Pancreas (tissue), 10 donors: ENCODE data around the gene ATRX. TPM values are rescaled to one million over a fixed set of nuclear protein-coding genes. Genes with fewer than 3 reads are reported as not detected.
A peak's percentile ranks its signal among the peaks of the same experiment; 100 is the strongest.
"Not testable (repeated sequence)": the region's sequence is repeated elsewhere in the genome, so short reads cannot be mapped to it uniquely, and the experiment has no call there.

Source experiments
- ATAC-seq, 4 donors: fragments of 200-7000 bp; cut with Tn5 transposase; one replicate each; pipeline versions ENCODE4 v1.8.0 to v1.9.1; 2020; ENCODE audit warnings: mild to moderate bottlenecking in 4 of 4, moderate library complexity in 4 of 4
- DNase-seq, 6 donors: peaks; one replicate each; pipeline ENCODE4 v3.0.0-alpha.2; 2020
- FAIRE-seq: peaks from 2 replicates; lab custom pipeline; 2012; peaks lifted over from hg19 to GRCh38; lab: Jason Lieb, UNC
- H3K27ac ChIP-seq, 4 donors: fragments of 200-600 bp; sonication (generic); 1 replicate in 3 of 4; 2 replicates in 1 of 4; pipeline versions ENCODE4 v1.5.0 to v1.8.0; 2020
- H3K27me3 ChIP-seq, 4 donors: fragments of 200-600 bp; one replicate each; pipeline ENCODE4 v1.8.0; 2021
- H3K36me3 ChIP-seq, 3 donors: fragments of 200-600 bp; sonication (generic) in 1 of 3; one replicate each; pipeline versions ENCODE4 v1.5.0 to v1.8.0; 2020 to 2021
- H3K4me1 ChIP-seq, 3 donors: fragments of 200-600 bp; one replicate each; pipeline ENCODE4 v1.8.0; 2021
- H3K4me3 ChIP-seq, 4 donors: fragments of 200-600 bp; sonication (generic) in 2 of 4; one replicate each; pipeline versions ENCODE4 v1.5.0 to v1.8.0; 2020 to 2021
- H3K9me3 ChIP-seq, 4 donors: fragments of 200-600 bp; one replicate each; pipeline ENCODE4 v1.8.0; 2021
- CTCF ChIP-seq, 4 donors: fragments of 200-600 bp; sonication (generic) in 3 of 4; IDR thresholded peaks; one replicate each; pipeline versions ENCODE4 v1.5.0 to v1.8.0; 2021; ENCODE audit warnings: antibody characterized with exemption in 4 of 4
- WGBS, 2 donors: extraction: QIAGEN DNeasy Blood & Tissue Kit; methylation state at CpG; one replicate each; pipeline ENCODE4 v1.1.7; 2013; 5-methylcytosine and 5-hydroxymethylcytosine counted together
- intact Hi-C, 3 donors: fragments of 100-400 bp; cut with DNase I; formaldehyde crosslinking; loops; one replicate each; pipeline versions ENCODE4 v1.11.1 to v1.14.2; 2022
- polyA plus RNA-seq, 2 donors: library from polyadenylated mRNA; stranded (reverse); fragments of 200-250 nt; gene quantifications; one replicate each; pipeline ENCODE4 v1.2.3, GENCODE V29; 2013
- total RNA-seq, 6 donors: library from RNA; stranded (reverse); fragmentation: NEBNext Ultra II Directional in 4 of 6; extraction: Animal tissue kit (Norgen Biotek cat#: 25700) in 4 of 6; gene quantifications; one replicate each; pipeline versions ENCODE4 v1.2.1 to v1.2.4, GENCODE V29; 2021 to 2023
- donor health status: healthy with polysubstance abuse.
- donor health status: DM: no; HTN: no; CAD: no; lungs with moderate emphysema.
- donor health status: DM: no; HTN: no; CAD: no.
- donor health status: control.
- donor health status: control.
- donor health status: Bipolar disorder and iron deficiency.
- donor health status: DM: yes; HTN: yes; CAD: no.
- donor health status: DM: no; HTN: no; CAD: no.
- donor health status: DM: no; HTN: no; CAD: no.
- donor health status: DM: yes; HTN: yes; CAD: no.

ATRX gene
- total and polyA plus RNA-seq, 8 donors: 11.3 to 57.2 (median 41.5) TPM

- H3K36me3 ChIP-seq: no peaks in the 10 kb centered on the region
- H3K4me1 ChIP-seq: no peaks in the 10 kb centered on the region
- no peak overlapping the region for H3K4me3 ChIP-seq
- ATAC-seq (no peak), FAIRE-seq (no peak), DNase-seq (no peak)
- H3K27me3 ChIP-seq: no peaks in the 10 kb centered on the region
- WGBS, 2 donors: 21 to 27% methylated on average over 2 of the region's 2 CpGs
- no peak overlapping the region for H3K27ac ChIP-seq
- TF ChIP-seq CTCF (IDR thresholded peaks at IDR 0.05): no peak
- intact Hi-C loops: no loop called here
- H3K9me3 ChIP-seq: no peaks in the 10 kb centered on the region
These were observed 94.1 kb downstream of the ATRX start for GRCh38 chrX:77691916-77692315.

GRCh38 chrX:77689376-77689775, 96.6 kb downstream of the ATRX start:
- DNase-seq (no peak), FAIRE-seq (no peak), ATAC-seq (no peak)
- Histone ChIP-seq H3K4me1 (no peaks in the 10 kb centered on the region), H3K9me3 (no peaks in the 10 kb centered on the region), H3K27me3 (no peaks in the 10 kb centered on the region), H3K36me3 (no peaks in the 10 kb centered on the region), H3K27ac (no peak overlapping the region), H3K4me3 (no peak overlapping the region)
- intact Hi-C loops: no loop called here
- no peak for TF ChIP-seq CTCF (IDR thresholded peaks at IDR 0.05)
- WGBS, 2 donors: 14 to 20% methylated on average over 1 of the region's 1 CpG

- FAIRE-seq, DNase-seq, intact Hi-C loops, H3K27me3 ChIP-seq, H3K27ac ChIP-seq, H3K9me3 ChIP-seq, ATAC-seq, H3K36me3 ChIP-seq, H3K4me1 ChIP-seq, H3K4me3 ChIP-seq: not testable (repeated sequence)
- 91 to 94% methylated on average over 1 of the region's 1 CpG for WGBS, 2 donors
These were observed 100.3 kb downstream of the ATRX start for GRCh38 chrX:77685683-77686082.

- WGBS, 2 donors: 85 to 91% methylated on average over 1 of the region's 1 CpG
- no peak for ATAC-seq
- no peak overlapping the region for H3K4me3 ChIP-seq
- DNase-seq: no peak
- H3K36me3 ChIP-seq: peaks cover 0 to 3% (median 0%) of the 10 kb centered on the region in 3 donors
- TF ChIP-seq CTCF (IDR thresholded peaks at IDR 0.05): no peak
- H3K9me3 ChIP-seq: no peaks in the 10 kb centered on the region
- H3K27ac ChIP-seq: no peak overlapping the region
- FAIRE-seq: no peak
- intact Hi-C loops: no loop called here
- H3K4me1 ChIP-seq: no peaks in the 10 kb centered on the region
- no peaks in the 10 kb centered on the region for H3K27me3 ChIP-seq
These were observed 106.9 kb downstream of the ATRX start for GRCh38 chrX:77679144-77679543.

GRCh38 chrX:77675986-77676385, 110.0 kb downstream of the ATRX start:
- no peak overlapping the region for H3K4me3 ChIP-seq
- H3K9me3 ChIP-seq: no peaks in the 10 kb centered on the region
- WGBS, 2 donors: 64 to 96% methylated on average over 3 of the region's 3 CpGs
- intact Hi-C loops: no loop called here
- H3K4me1 ChIP-seq: no peaks in the 10 kb centered on the region
- no peak for TF ChIP-seq CTCF (IDR thresholded peaks at IDR 0.05)
- FAIRE-seq: peak; percentile 57
- no peak for ATAC-seq
- H3K36me3 ChIP-seq: no peaks in the 10 kb centered on the region
- no peak overlapping the region for H3K27ac ChIP-seq
- DNase-seq: no peak
- H3K27me3 ChIP-seq: peaks cover 0 to 7% (median 0%) of the 10 kb centered on the region in 4 donors
